Measurements from ENCODE around the gene ARHGAP9. TPM values are rescaled to one million over a fixed set of nuclear protein-coding genes. Genes with fewer than 3 reads are reported as not detected.
"Not testable (repeated sequence)": the region's sequence is repeated elsewhere in the genome, so short reads cannot be mapped to it uniquely, and the experiment has no call there.

ARHGAP9 gene
- total and polyA plus RNA-seq, 10 donors, result 148 to 400 (median 238) TPM

DNA sequence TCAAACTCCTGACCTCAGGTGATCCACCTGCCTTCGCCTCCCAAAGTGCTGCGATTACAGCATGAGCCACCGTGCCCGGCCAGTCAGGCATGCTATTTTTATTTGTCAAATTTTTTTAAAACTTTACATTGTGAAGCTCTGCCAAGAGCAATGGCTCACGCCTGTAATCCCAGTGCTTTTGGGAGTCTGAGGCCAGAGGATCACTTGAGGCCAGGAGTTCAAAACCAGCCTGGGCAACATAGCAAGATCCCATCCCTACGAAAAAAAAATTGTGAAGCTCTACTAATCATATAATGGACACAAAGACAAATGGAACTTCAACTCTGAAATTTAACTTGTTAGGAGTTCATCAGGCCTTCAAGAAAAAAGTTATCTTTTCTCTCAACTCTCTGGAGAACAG, 50.7 kb downstream of the ARHGAP9 start:
- H3K27ac ChIP-seq, result peak overlapping the region; percentile 14 to 98 (median 96)
- no peaks in the 10 kb centered on the region for H3K27me3 ChIP-seq (replicated peaks in 1 of 7)
- H3K9me3 ChIP-seq, result no peaks in the 10 kb centered on the region
- intact Hi-C loops (cut with DNase I; ENCODE audit: low total_unique reads), result no loop called here
- H3K36me3 ChIP-seq, result peaks cover 0 to 21% (median 0%) of the 10 kb centered on the region in 6 donors
- peaks cover 0 to 32% (median 26%) of the 10 kb centered on the region in 6 donors for H3K4me1 ChIP-seq
- TF ChIP-seq POLR2A (IDR thresholded peaks at IDR 0.05) (no peak), POLR2AphosphoS5 (IDR thresholded peaks at IDR 0.05) (no peak)
- TF ChIP-seq, protein P1, sequence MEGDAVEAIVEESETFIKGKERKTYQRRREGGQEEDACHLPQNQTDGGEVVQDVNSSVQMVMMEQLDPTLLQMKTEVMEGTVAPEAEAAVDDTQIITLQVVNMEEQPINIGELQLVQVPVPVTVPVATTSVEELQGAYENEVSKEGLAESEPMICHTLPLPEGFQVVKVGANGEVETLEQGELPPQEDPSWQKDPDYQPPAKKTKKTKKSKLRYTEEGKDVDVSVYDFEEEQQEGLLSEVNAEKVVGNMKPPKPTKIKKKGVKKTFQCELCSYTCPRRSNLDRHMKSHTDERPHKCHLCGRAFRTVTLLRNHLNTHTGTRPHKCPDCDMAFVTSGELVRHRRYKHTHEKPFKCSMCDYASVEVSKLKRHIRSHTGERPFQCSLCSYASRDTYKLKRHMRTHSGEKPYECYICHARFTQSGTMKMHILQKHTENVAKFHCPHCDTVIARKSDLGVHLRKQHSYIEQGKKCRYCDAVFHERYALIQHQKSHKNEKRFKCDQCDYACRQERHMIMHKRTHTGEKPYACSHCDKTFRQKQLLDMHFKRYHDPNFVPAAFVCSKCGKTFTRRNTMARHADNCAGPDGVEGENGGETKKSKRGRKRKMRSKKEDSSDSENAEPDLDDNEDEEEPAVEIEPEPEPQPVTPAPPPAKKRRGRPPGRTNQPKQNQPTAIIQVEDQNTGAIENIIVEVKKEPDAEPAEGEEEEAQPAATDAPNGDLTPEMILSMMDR (IDR thresholded peaks at IDR 0.05 in 8 of 11, conservative IDR thresholded peaks at IDR 0.05 in 3 of 11), result no peak
- 81 to 98% (median 85%) methylated on average over 6 of the region's 6 CpGs for WGBS, 5 donors
- peak overlapping the region in 1 of 8 donors; percentile 85 for H3K4me3 ChIP-seq
- DNase-seq, result no peak

DNA sequence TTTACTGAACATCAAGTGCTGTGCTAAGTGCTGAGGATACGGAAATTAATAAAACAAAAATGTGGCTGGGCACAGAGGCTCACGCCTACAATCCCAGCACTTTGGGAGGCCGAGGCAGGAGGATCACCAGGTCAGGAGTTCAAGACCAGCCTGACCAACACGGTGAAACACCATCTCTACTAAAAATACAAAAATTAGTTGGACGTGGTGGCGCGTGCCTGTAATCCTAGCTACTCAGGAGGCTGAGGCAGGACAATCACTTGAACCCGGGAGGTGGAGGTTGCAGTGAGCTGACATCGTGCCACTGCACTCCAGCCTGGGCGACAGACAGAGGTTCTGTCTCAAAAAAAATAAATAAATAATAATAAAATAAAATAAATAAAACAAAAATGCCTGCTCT, 52.7 kb downstream of the ARHGAP9 start:
- H3K27ac ChIP-seq; H3K27me3 ChIP-seq (replicated peaks in 1 of 7); intact Hi-C loops (cut with DNase I; ENCODE audit: low total_unique reads); H3K4me3 ChIP-seq; DNase-seq; H3K9me3 ChIP-seq: not testable (repeated sequence)
- WGBS, 5 donors, result 96 to 98% (median 97%) methylated on average over 10 of the region's 10 CpGs
- Histone ChIP-seq H3K36me3 (peaks cover 0 to 41% (median 9%) of the 10 kb centered on the region in 6 donors), H3K4me1 (peaks cover 0 to 32% (median 26%) of the 10 kb centered on the region in 6 donors)

Small RNAs within 50 kb of the gene (microRNA-seq; reads per million reads assigned to microRNA genes)
- gene MIR616 (0.28 to 0.72 (median 0.70) reads per million in 3 donors), gene MIR6758 (0 to 0.36 (median 0.28) reads per million in 3 donors)

Small RNAs within 50 kb of the gene (small RNA-seq; reads per million reads assigned to genes)
- 0 to 0.23 (median 0) reads per million in 4 donors for gene MIR616

Other genes with a start within 250 kb of the ARHGAP9 start
- 1 to 10 TPM; 3.4 to 9.8 (median 5.6) TPM for gene STAC3, start 228.7 kb downstream of the ARHGAP9 start, total RNA-seq
- gene STAC3, start 228.7 kb downstream of the ARHGAP9 start, polyA plus RNA-seq, result 10 to 100 TPM; 10.1 to 16.4 (median 10.4) TPM
- gene R3HDM2, start 48.8 kb downstream of the ARHGAP9 start, total RNA-seq, result 10 to 100 TPM; 46.1 to 90.8 (median 61.2) TPM
- gene R3HDM2, start 48.8 kb downstream of the ARHGAP9 start, polyA plus RNA-seq, result 10 to 100 TPM; 11.3 to 16.9 (median 13.2) TPM
- gene INHBC, start 45.1 kb downstream of the ARHGAP9 start, total RNA-seq, result under 1 TPM in 1 of 7 donors, not detected in 6; 0.19 TPM
- not detected for gene INHBC, start 45.1 kb downstream of the ARHGAP9 start, polyA plus RNA-seq
- gene INHBE, start 24.6 kb downstream of the ARHGAP9 start, total RNA-seq, result not detected
- under 1 TPM in 1 of 3 donors, not detected in 2; 0.02 TPM for gene INHBE, start 24.6 kb downstream of the ARHGAP9 start, polyA plus RNA-seq
- gene GLI1, start 20.1 kb downstream of the ARHGAP9 start, total RNA-seq, result 1 to 10 TPM in 4 of 7 donors, under 1 TPM in 3; 0.46 to 3.6 (median 1.1) TPM
- gene GLI1, start 20.1 kb downstream of the ARHGAP9 start, polyA plus RNA-seq, result 1 to 10 TPM in 1 of 3 donors, under 1 TPM in 2; 0.63 to 1.2 (median 0.77) TPM
- 100 to 1,000 TPM in 4 of 7 donors, 10 to 100 TPM in 3; 72.4 to 186 (median 146) TPM for gene MARS1, start 8.2 kb upstream of the ARHGAP9 start, total RNA-seq
- gene MARS1, start 8.2 kb upstream of the ARHGAP9 start, polyA plus RNA-seq, result 100 to 1,000 TPM in 1 of 3 donors, 10 to 100 TPM in 2; 67.4 to 104 (median 89.2) TPM
- 10 to 100 TPM; 18.0 to 27.7 (median 21.6) TPM for gene DDIT3, start 40.6 kb upstream of the ARHGAP9 start, total RNA-seq
- 10 to 100 TPM; 39.8 to 43.9 (median 43.4) TPM for gene DDIT3, start 40.6 kb upstream of the ARHGAP9 start, polyA plus RNA-seq
- gene MBD6, start 43.0 kb upstream of the ARHGAP9 start, total RNA-seq, result 100 to 1,000 TPM in 4 of 7 donors, 10 to 100 TPM in 3; 52.9 to 171 (median 110) TPM
- gene MBD6, start 43.0 kb upstream of the ARHGAP9 start, polyA plus RNA-seq, result 10 to 100 TPM; 14.8 to 65.0 (median 61.2) TPM
- gene DCTN2, start 67.3 kb upstream of the ARHGAP9 start, total RNA-seq, result 100 to 1,000 TPM in 4 of 7 donors, 10 to 100 TPM in 3; 68.5 to 152 (median 101) TPM
- 10 to 100 TPM; 53.3 to 67.3 (median 66.8) TPM for gene DCTN2, start 67.3 kb upstream of the ARHGAP9 start, polyA plus RNA-seq
- gene KIF5A, start 70.2 kb upstream of the ARHGAP9 start, total RNA-seq, result under 1 TPM in 6 of 7 donors, not detected in 1; 0.09 to 0.76 (median 0.32) TPM
- under 1 TPM; 0.07 to 0.13 (median 0.08) TPM for gene KIF5A, start 70.2 kb upstream of the ARHGAP9 start, polyA plus RNA-seq
- 10 to 100 TPM; 15.0 to 20.9 (median 18.8) TPM for gene PIP4K2C, start 111.3 kb upstream of the ARHGAP9 start, total RNA-seq
- 1 to 10 TPM; 5.7 to 7.5 (median 6.3) TPM for gene PIP4K2C, start 111.3 kb upstream of the ARHGAP9 start, polyA plus RNA-seq
- gene DTX3, start 125.0 kb upstream of the ARHGAP9 start, total RNA-seq, result 10 to 100 TPM; 15.3 to 30.7 (median 21.0) TPM
- 10 to 100 TPM; 13.7 to 24.3 (median 22.2) TPM for gene DTX3, start 125.0 kb upstream of the ARHGAP9 start, polyA plus RNA-seq
- 10 to 100 TPM in 6 of 7 donors, 1 to 10 TPM in 1; 9.3 to 19.5 (median 14.8) TPM for gene ARHGEF25, start 131.6 kb upstream of the ARHGAP9 start, total RNA-seq
- 10 to 100 TPM; 13.7 to 26.6 (median 22.5) TPM for gene ARHGEF25, start 131.6 kb upstream of the ARHGAP9 start, polyA plus RNA-seq
- gene B4GALNT1, start 153.3 kb upstream of the ARHGAP9 start, total RNA-seq, result 1 to 10 TPM in 3 of 7 donors, under 1 TPM in 4; 0.39 to 2.2 (median 0.79) TPM
- gene B4GALNT1, start 153.3 kb upstream of the ARHGAP9 start, polyA plus RNA-seq, result 1 to 10 TPM in 1 of 3 donors, under 1 TPM in 2; 0.83 to 1.5 (median 0.93) TPM
- 100 to 1,000 TPM; 227 to 323 (median 256) TPM for gene OS9, start 214.3 kb upstream of the ARHGAP9 start, total RNA-seq
- 100 to 1,000 TPM in 2 of 3 donors, 10 to 100 TPM in 1; 94.9 to 161 (median 130) TPM for gene OS9, start 214.3 kb upstream of the ARHGAP9 start, polyA plus RNA-seq